Type B pancreatic cell (in vitro differentiated cells): ENCODE measurements around the gene LPA. TPM values are rescaled to one million over a fixed set of nuclear protein-coding genes. Genes with fewer than 3 reads are reported as not detected.

Experiments
- DNase-seq: peaks from one replicate; pipeline ENCODE4 v3.0.0; 2021; ENCODE audit warnings: mixed read lengths; ENCODE audit not compliant: unreplicated experiment; ENCODE audit errors: extremely low spot score
- H3K27ac Mint-ChIP-seq: 2 replicates; pipeline ENCODE4 v1.8.0; 2021; ENCODE audit warnings: mild to moderate bottlenecking, mixed read lengths
- H3K27me3 Mint-ChIP-seq: 2 replicates; pipeline ENCODE4 v1.8.0; 2021; ENCODE audit warnings: mixed read lengths
- H3K36me3 Mint-ChIP-seq: 2 replicates; pipeline ENCODE4 v1.8.0; 2021; ENCODE audit warnings: mixed read lengths
- H3K4me1 Mint-ChIP-seq: one replicate; pipeline ENCODE4 v1.8.0; 2021; ENCODE audit warnings: mixed read lengths; ENCODE audit not compliant: unreplicated experiment
- H3K4me3 Mint-ChIP-seq: 2 replicates; pipeline ENCODE4 v1.8.0; 2021; ENCODE audit warnings: mild to moderate bottlenecking, mixed read lengths
- H3K9me3 Mint-ChIP-seq: 2 replicates; pipeline ENCODE4 v1.8.0; 2021; ENCODE audit warnings: mixed read lengths
- CTCF ChIP-seq: fragments of 200-600 bp; sonication (generic); conservative IDR thresholded peaks from 2 replicates; pipeline ENCODE4 v1.5.0; 2021; ENCODE audit warnings: antibody characterized with exemption, mild to moderate bottlenecking
- total RNA-seq: library from RNA; stranded (reverse); gene quantifications from 2 replicates; pipeline ENCODE4 v1.2.1, GENCODE V29; 2021; ENCODE audit warnings: low replicate concordance

LPA gene
- total RNA-seq, 1 donor from 2014 or later, result 0.56 TPM

DNA sequence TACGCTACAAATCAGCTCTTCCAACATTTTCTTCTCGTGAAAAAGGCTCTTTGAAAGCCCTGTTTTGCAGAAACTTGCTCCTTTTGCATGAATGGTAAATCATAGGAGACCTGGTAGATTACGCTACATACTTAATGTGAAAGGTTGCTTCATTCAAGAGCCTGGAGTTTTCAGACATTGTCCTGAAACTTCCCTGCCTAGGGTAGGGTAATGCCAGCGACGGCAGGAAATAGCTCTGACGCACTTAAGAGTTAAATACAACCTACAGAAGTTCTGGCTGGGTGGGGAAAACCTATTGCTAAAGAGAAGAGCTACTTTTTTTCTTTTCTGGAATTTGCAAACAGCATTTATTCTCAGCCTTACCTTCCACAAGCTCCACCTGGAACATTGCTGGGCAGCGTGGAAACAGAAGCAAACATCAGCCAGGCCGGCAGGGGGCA lies 144.5 kb downstream of the LPA start:
- Mint-ChIP-seq H3K4me3 (peak overlapping the region; percentile 98), H3K27ac (peak overlapping the region; percentile 93), H3K27me3 (no peaks in the 10 kb centered on the region), H3K36me3 (no peaks in the 10 kb centered on the region), H3K9me3 (no peaks in the 10 kb centered on the region), H3K4me1 (peaks cover 6% of the 10 kb centered on the region)
- TF ChIP-seq CTCF, result peak; percentile 98
- DNase-seq, result no peak

- DNase-seq, result no peak
- Mint-ChIP-seq H3K27ac (no peak overlapping the region), H3K36me3 (no peaks in the 10 kb centered on the region), H3K4me3 (peak overlapping the region; percentile 54), H3K9me3 (no peaks in the 10 kb centered on the region), H3K27me3 (no peaks in the 10 kb centered on the region), H3K4me1 (peaks cover 6% of the 10 kb centered on the region)
- no peak for TF ChIP-seq CTCF
Observed at GRCh38 chr6:160519133-160519532, 144.9 kb downstream of the LPA start.

- Mint-ChIP-seq H3K36me3 (no peaks in the 10 kb centered on the region), H3K27me3 (no peaks in the 10 kb centered on the region), H3K4me1 (no peaks in the 10 kb centered on the region), H3K9me3 (no peaks in the 10 kb centered on the region), H3K4me3 (no peak overlapping the region), H3K27ac (no peak overlapping the region)
- DNase-seq, result no peak
- no peak for TF ChIP-seq CTCF
Observed at GRCh38 chr6:160513836-160514235, 150.2 kb downstream of the LPA start.

GRCh38 chr6:160510976-160511617 lies 153.0 kb downstream of the LPA start:
- Mint-ChIP-seq H3K9me3 (no peaks in the 10 kb centered on the region), H3K4me3 (no peak overlapping the region), H3K4me1 (no peaks in the 10 kb centered on the region), H3K36me3 (no peaks in the 10 kb centered on the region), H3K27me3 (no peaks in the 10 kb centered on the region), H3K27ac (no peak overlapping the region)
- DNase-seq, result no peak
- no peak for TF ChIP-seq CTCF

DNA sequence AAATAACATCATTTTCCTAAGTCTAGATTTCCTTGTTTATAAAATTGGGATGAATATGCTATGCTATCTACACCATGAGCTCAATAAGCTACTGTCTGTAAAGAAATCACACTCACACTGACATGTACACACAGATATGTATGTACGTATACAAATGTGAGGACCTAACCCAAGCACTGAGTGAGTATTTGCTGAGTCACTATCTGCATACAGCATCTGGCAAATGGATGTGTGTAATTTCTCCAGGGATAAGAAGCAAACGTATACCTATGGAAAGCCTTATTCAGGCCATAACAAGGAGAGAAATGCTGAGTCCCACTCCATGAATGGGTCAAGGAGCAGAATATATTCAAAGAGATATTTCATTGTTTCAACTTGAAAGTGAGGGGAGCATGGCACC lies 153.9 kb downstream of the LPA start:
- no peak overlapping the region for H3K4me3 Mint-ChIP-seq
- H3K36me3 Mint-ChIP-seq, result no peaks in the 10 kb centered on the region
- no peak for TF ChIP-seq CTCF
- no peaks in the 10 kb centered on the region for H3K4me1 Mint-ChIP-seq
- H3K9me3 Mint-ChIP-seq, result no peaks in the 10 kb centered on the region
- DNase-seq, result no peak
- no peaks in the 10 kb centered on the region for H3K27me3 Mint-ChIP-seq
- H3K27ac Mint-ChIP-seq, result no peak overlapping the region
